ENCODE data around the gene HYCC1. TPM values are rescaled to one million over a fixed set of nuclear protein-coding genes. Genes with fewer than 3 reads are reported as not detected.

The HYCC1 gene
- total and polyA plus RNA-seq, 9 of the 15 experiments (the other 6 are each of a cell fraction or from before 2014, with no cell fraction given): 11.2 to 40.6 (median 37.9) TPM

- TF ChIP-seq ZBTB40 (IDR thresholded peaks at IDR 0.05) (no peak), ZBTB40 (CRISPR knock-in tag; IDR thresholded peaks at IDR 0.05) (no peak), FIP1L1 (IDR thresholded peaks at IDR 0.05; ENCODE audit: low read depth, low read length, poor library complexity, severe bottlenecking) (no peak), SMARCC2 (IDR thresholded peaks at IDR 0.05; ENCODE audit: low read depth) (no peak), TFE3 (CRISPR knock-in tag; IDR thresholded peaks at IDR 0.05) (no peak)
Measured at GRCh38 chr7:23000597-23001360, 13.2 kb downstream of the HYCC1 start (continued).

Measured in K562 (cell line).